Right lobe of liver (tissue), 4 donors: ENCODE data around the gene CTSL.

Experiments
- POLR2A ChIP-seq: fragments of 450-650 bp; IDR thresholded peaks from one replicate; pipeline ENCODE4 v1.6.1; 2017; ENCODE audit warnings: antibody characterized with exemption, mild to moderate bottlenecking
- TF ChIP-seq, protein P1 (sequence below), 4 donors: fragments of 200-600 bp in 3 of 4; fragments of 450-650 bp in 1 of 4; IDR thresholded peaks; one replicate each; pipeline versions ENCODE4 v1.5.1 to v1.8.0; 2016 to 2022; ENCODE audit warnings: antibody characterized with exemption in 4 of 4, mild to moderate bottlenecking in 2 of 4
- donor health status: DM: no; HTN: no; CAD: no.
- donor health status: DM: no; HTN: no; CAD: no.
- donor health status: DM: no; HTN: yes; CAD: no.

GRCh38 chr9:87751423-87751822 is 25.5 kb downstream of the CTSL start:
- TF ChIP-seq, protein P1, sequence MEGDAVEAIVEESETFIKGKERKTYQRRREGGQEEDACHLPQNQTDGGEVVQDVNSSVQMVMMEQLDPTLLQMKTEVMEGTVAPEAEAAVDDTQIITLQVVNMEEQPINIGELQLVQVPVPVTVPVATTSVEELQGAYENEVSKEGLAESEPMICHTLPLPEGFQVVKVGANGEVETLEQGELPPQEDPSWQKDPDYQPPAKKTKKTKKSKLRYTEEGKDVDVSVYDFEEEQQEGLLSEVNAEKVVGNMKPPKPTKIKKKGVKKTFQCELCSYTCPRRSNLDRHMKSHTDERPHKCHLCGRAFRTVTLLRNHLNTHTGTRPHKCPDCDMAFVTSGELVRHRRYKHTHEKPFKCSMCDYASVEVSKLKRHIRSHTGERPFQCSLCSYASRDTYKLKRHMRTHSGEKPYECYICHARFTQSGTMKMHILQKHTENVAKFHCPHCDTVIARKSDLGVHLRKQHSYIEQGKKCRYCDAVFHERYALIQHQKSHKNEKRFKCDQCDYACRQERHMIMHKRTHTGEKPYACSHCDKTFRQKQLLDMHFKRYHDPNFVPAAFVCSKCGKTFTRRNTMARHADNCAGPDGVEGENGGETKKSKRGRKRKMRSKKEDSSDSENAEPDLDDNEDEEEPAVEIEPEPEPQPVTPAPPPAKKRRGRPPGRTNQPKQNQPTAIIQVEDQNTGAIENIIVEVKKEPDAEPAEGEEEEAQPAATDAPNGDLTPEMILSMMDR (IDR thresholded peaks at IDR 0.05), result no peak
- peak; percentile 48 for TF ChIP-seq POLR2A
